ENCODE results near the gene KRTAP22-2. TPM values are rescaled to one million over a fixed set of nuclear protein-coding genes. Genes with fewer than 3 reads are reported as not detected.
A peak's percentile ranks its signal among the peaks of the same experiment; 100 is the strongest.

KRTAP22-2 gene
- total and polyA plus RNA-seq, 9 donors, result not detected

DNA sequence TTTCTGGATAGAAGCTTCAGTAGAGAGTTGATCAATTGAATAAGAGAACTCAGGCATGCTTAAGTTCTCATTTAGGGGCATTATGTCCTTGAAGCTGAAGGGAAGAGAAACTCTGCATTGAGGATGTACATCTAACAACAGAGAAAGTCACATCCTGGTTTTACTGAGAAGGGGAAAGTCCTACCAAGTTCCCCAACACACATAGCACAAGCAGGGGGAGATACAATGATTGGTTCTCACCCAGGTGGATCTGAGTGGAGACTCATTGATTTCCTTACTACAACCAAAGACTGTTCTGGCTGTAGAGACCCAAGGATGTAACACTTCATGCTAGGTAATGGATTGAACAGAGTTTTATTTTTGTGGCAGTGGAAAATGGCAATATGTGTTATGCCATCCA is 25.0 kb upstream of the KRTAP22-2 start:
- H3K4me1 ChIP-seq (ENCODE audit: control insufficient read depth, insufficient read depth, low read length), result no peaks in the 10 kb centered on the region
- no peak overlapping the region for H3K4me3 ChIP-seq (ENCODE audit: low read length)
- no peak for DNase-seq
- H3K9me3 ChIP-seq (replicated peaks; ENCODE audit: control insufficient read depth, low read depth, low read length), result no peaks in the 10 kb centered on the region
- H3K27ac ChIP-seq (ENCODE audit: low read length), result no peak overlapping the region
- no peaks in the 10 kb centered on the region for H3K36me3 ChIP-seq (ENCODE audit: control insufficient read depth, insufficient read depth, low read length)
- no peaks in the 10 kb centered on the region for H3K27me3 ChIP-seq (ENCODE audit: control insufficient read depth, insufficient read depth, low read length)

- Histone ChIP-seq H3K36me3 (ENCODE audit: control insufficient read depth, insufficient read depth, low read length) (no peaks in the 10 kb centered on the region), H3K9me3 (replicated peaks; ENCODE audit: control insufficient read depth, low read depth, low read length) (no peaks in the 10 kb centered on the region), H3K4me3 (ENCODE audit: low read length) (no peak within 1 kb of the TSS), H3K27me3 (ENCODE audit: control insufficient read depth, insufficient read depth, low read length) (no peaks in the 10 kb centered on the region), H3K4me1 (ENCODE audit: control insufficient read depth, insufficient read depth, low read length) (no peaks in the 10 kb centered on the region), H3K27ac (ENCODE audit: low read length) (no peak within 1 kb of the TSS)
- DNase-seq, result no peak
- 60% methylated on average over 1 of the region's 2 CpGs for WGBS (ENCODE audit: insufficient coverage)
Observed at GRCh38 chr21:30613836-30614235, 23.6 kb upstream of the KRTAP22-2 start, which contains the start of gene KRTAP6-1. Gene KRTAP6-1, minus strand, starts transcription at chr21:30613930. Its CDS starts 26 bp downstream, at chr21:30613904.

DNA sequence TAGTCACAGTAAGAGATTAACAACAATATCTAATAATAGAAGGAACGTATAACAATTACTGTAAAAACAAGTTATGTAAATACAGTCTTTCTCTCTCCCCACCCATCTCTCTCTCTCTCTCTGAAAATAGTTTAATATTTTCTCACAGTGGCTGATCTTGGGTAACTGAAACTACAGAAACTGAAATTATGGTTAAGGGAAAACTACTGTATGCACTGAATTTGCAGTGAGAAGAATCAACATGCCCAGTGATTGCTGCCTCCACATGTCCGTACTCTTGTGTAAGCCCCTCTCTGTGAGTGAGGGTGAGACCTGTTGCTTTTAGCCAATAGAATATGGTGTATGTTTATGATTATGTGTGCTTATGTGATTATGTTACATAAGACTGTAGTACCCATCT is 21.9 kb upstream of the KRTAP22-2 start:
- no peaks in the 10 kb centered on the region for H3K27me3 ChIP-seq (ENCODE audit: control insufficient read depth, insufficient read depth, low read length)
- no peaks in the 10 kb centered on the region for H3K9me3 ChIP-seq (replicated peaks; ENCODE audit: control insufficient read depth, low read depth, low read length)
- H3K4me3 ChIP-seq (ENCODE audit: low read length), result no peak overlapping the region
- 63% methylated on average over 1 of the region's 2 CpGs for WGBS (ENCODE audit: insufficient coverage)
- no peak for DNase-seq
- H3K36me3 ChIP-seq (ENCODE audit: control insufficient read depth, insufficient read depth, low read length), result no peaks in the 10 kb centered on the region
- no peaks in the 10 kb centered on the region for H3K4me1 ChIP-seq (ENCODE audit: control insufficient read depth, insufficient read depth, low read length)
- H3K27ac ChIP-seq (ENCODE audit: low read length), result no peak overlapping the region

- Histone ChIP-seq H3K4me1 (ENCODE audit: control insufficient read depth, insufficient read depth, low read length) (no peaks in the 10 kb centered on the region), H3K36me3 (ENCODE audit: control insufficient read depth, insufficient read depth, low read length) (no peaks in the 10 kb centered on the region), H3K27ac (ENCODE audit: low read length) (no peak overlapping the region), H3K27me3 (ENCODE audit: control insufficient read depth, insufficient read depth, low read length) (no peaks in the 10 kb centered on the region), H3K4me3 (ENCODE audit: low read length) (no peak overlapping the region), H3K9me3 (replicated peaks; ENCODE audit: control insufficient read depth, low read depth, low read length) (no peaks in the 10 kb centered on the region)
- WGBS (ENCODE audit: insufficient coverage), result 94% methylated on average over 2 of the region's 2 CpGs
- no peak for DNase-seq
Observed at GRCh38 chr21:30605968-30606367, 15.8 kb upstream of the KRTAP22-2 start.

DNA sequence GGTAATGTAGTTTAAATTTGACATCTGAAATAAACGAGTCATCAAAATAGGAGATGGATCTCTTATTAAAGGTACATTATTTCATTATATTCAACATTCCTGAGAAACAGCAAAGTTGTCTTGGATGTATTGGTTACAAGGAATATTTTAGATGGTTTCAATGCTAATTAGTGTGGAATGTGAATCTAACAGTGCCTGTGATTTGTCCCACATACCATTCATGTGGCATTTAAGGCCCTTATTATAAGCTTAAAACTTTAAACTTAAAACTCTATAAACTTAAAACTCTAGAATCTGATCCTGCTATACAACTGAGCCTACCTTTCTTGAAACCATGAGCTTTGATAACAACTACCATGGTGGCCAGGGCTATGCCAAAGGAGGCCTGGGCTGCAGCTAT is 10.6 kb upstream of the KRTAP22-2 start, which contains the start of gene KRTAP22-1:
Gene KRTAP22-1, plus strand, starts transcription at position 301 of the 400 bp plus-strand sequence.
- no peak for DNase-seq
- no peaks in the 10 kb centered on the region for H3K9me3 ChIP-seq (replicated peaks; ENCODE audit: control insufficient read depth, low read depth, low read length)
- no CpG with 5 or more reads among the region's 1 CpG for WGBS (ENCODE audit: insufficient coverage)
- H3K4me1 ChIP-seq (ENCODE audit: control insufficient read depth, insufficient read depth, low read length), result no peaks in the 10 kb centered on the region
- H3K4me3 ChIP-seq (ENCODE audit: low read length), result no peak within 1 kb of the TSS
- no peaks in the 10 kb centered on the region for H3K27me3 ChIP-seq (ENCODE audit: control insufficient read depth, insufficient read depth, low read length)
- H3K36me3 ChIP-seq (ENCODE audit: control insufficient read depth, insufficient read depth, low read length), result no peaks in the 10 kb centered on the region
- no peak within 1 kb of the TSS for H3K27ac ChIP-seq (ENCODE audit: low read length)

DNA sequence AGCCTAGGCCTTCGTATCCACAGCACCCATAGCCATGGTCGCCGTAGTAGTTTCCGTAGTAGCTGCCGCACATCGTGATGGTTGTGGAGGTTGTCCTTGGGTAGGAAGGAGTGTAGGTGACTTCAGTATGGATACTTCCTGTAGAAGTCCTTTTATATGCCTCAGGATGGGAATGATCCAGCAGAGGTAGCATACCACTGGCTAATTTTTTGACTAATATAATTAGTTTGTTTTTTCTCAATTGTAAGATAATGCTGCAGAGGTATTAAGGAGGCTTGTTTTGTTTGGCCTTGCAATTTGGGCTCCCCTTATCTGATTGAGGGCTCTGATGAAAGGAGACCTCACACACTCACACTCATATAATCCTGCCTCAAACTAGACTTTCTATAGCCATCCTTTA is 8.6 kb upstream of the KRTAP22-2 start, which contains the start of gene KRTAP6-2:
Gene KRTAP6-2, minus strand, starts transcription at position 101 of the 400 bp plus-strand sequence. Its CDS starts 28 bp downstream, at position 73.
- Histone ChIP-seq H3K4me1 (ENCODE audit: control insufficient read depth, insufficient read depth, low read length) (no peaks in the 10 kb centered on the region), H3K27ac (ENCODE audit: low read length) (no peak within 1 kb of the TSS), H3K27me3 (ENCODE audit: control insufficient read depth, insufficient read depth, low read length) (no peaks in the 10 kb centered on the region), H3K36me3 (ENCODE audit: control insufficient read depth, insufficient read depth, low read length) (no peaks in the 10 kb centered on the region), H3K9me3 (replicated peaks; ENCODE audit: control insufficient read depth, low read depth, low read length) (no peaks in the 10 kb centered on the region), H3K4me3 (ENCODE audit: low read length) (no peak within 1 kb of the TSS)
- 95% methylated on average over 6 of the region's 6 CpGs for WGBS (ENCODE audit: insufficient coverage)
- DNase-seq, result no peak

DNA sequence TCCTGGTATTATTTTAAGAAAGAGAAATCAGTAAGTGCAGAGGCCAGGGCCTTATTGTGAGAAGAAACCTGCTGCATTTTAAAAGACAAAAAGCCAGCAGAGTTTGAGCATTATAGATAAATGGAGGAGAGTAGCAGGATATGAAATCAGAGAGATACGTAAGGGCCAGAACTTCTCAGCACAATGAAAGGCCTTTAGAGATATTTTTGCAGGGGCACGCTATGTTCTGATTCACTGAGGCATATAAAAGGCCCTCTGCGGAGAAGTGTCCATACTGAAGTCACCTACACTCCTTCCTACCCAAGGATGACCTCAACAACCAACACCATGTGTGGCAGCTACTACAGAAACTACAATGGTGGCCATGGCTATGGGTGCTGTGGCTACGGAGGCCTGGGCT is 1.9 kb upstream of the KRTAP22-2 start, which contains the start of gene KRTAP6-3:
Gene KRTAP6-3, plus strand, starts transcription at position 301 of the 400 bp plus-strand sequence. Its CDS starts 6 bp downstream, at position 307.
- Histone ChIP-seq H3K4me3 (ENCODE audit: low read length) (no peak within 1 kb of the TSS), H3K4me1 (ENCODE audit: control insufficient read depth, insufficient read depth, low read length) (no peaks in the 10 kb centered on the region), H3K9me3 (replicated peaks; ENCODE audit: control insufficient read depth, low read depth, low read length) (peaks cover 3% of the 10 kb centered on the region), H3K27me3 (ENCODE audit: control insufficient read depth, insufficient read depth, low read length) (no peaks in the 10 kb centered on the region), H3K27ac (ENCODE audit: low read length) (no peak within 1 kb of the TSS), H3K36me3 (ENCODE audit: control insufficient read depth, insufficient read depth, low read length) (no peaks in the 10 kb centered on the region)
- WGBS (ENCODE audit: insufficient coverage), result 100% methylated on average over 1 of the region's 4 CpGs
- DNase-seq, result no peak

GRCh38 chr21:30582870-30583269 is 7.3 kb downstream of the KRTAP22-2 start:
- no CpG with 5 or more reads among the region's 1 CpG for WGBS (ENCODE audit: insufficient coverage)
- H3K27ac ChIP-seq (ENCODE audit: low read length), result no peak overlapping the region
- no peaks in the 10 kb centered on the region for H3K36me3 ChIP-seq (ENCODE audit: control insufficient read depth, insufficient read depth, low read length)
- H3K4me3 ChIP-seq (ENCODE audit: low read length), result no peak overlapping the region
- H3K4me1 ChIP-seq (ENCODE audit: control insufficient read depth, insufficient read depth, low read length), result no peaks in the 10 kb centered on the region
- H3K9me3 ChIP-seq (replicated peaks; ENCODE audit: control insufficient read depth, low read depth, low read length), result no peaks in the 10 kb centered on the region
- H3K27me3 ChIP-seq (ENCODE audit: control insufficient read depth, insufficient read depth, low read length), result no peaks in the 10 kb centered on the region
- no peak for DNase-seq

DNA sequence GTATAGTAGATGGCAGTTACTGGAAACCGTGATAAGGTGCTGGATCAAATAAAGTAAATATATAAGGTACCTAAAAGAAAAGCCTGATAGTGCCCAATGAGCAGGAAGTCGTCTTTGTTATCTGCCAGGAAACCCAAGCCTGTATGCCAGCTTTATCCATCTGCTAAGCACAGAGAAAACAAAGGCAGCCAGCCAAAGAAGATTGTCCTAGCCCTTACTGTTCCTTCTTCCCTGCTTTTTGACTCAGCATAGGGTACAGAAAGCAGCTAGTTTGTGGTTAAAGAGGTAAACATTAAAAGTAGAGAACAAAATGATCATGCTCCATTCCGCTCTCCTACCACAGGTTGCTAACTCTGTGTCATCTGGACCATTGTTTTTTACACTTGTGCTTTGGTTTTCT is 10.1 kb downstream of the KRTAP22-2 start:
- no peaks in the 10 kb centered on the region for H3K36me3 ChIP-seq (ENCODE audit: control insufficient read depth, insufficient read depth, low read length)
- no peak overlapping the region for H3K4me3 ChIP-seq (ENCODE audit: low read length)
- H3K27me3 ChIP-seq (ENCODE audit: control insufficient read depth, insufficient read depth, low read length), result no peaks in the 10 kb centered on the region
- no peak overlapping the region for H3K27ac ChIP-seq (ENCODE audit: low read length)
- no peak for DNase-seq
- no peaks in the 10 kb centered on the region for H3K9me3 ChIP-seq (replicated peaks; ENCODE audit: control insufficient read depth, low read depth, low read length)
- 71% methylated on average over 2 of the region's 3 CpGs for WGBS (ENCODE audit: insufficient coverage)
- no peaks in the 10 kb centered on the region for H3K4me1 ChIP-seq (ENCODE audit: control insufficient read depth, insufficient read depth, low read length)

GRCh38 chr21:30579346-30579745 is 10.9 kb downstream of the KRTAP22-2 start:
- 21% methylated on average over 1 of the region's 1 CpG for WGBS (ENCODE audit: insufficient coverage)
- no peak overlapping the region for H3K4me3 ChIP-seq (ENCODE audit: low read length)
- peak; percentile 67 for DNase-seq
- H3K27me3 ChIP-seq (ENCODE audit: control insufficient read depth, insufficient read depth, low read length), result no peaks in the 10 kb centered on the region
- H3K36me3 ChIP-seq (ENCODE audit: control insufficient read depth, insufficient read depth, low read length), result no peaks in the 10 kb centered on the region
- no peak overlapping the region for H3K27ac ChIP-seq (ENCODE audit: low read length)
- no peaks in the 10 kb centered on the region for H3K9me3 ChIP-seq (replicated peaks; ENCODE audit: control insufficient read depth, low read depth, low read length)
- H3K4me1 ChIP-seq (ENCODE audit: control insufficient read depth, insufficient read depth, low read length), result no peaks in the 10 kb centered on the region

GRCh38 chr21:30577766-30578165 is 12.4 kb downstream of the KRTAP22-2 start:
- Histone ChIP-seq H3K27ac (ENCODE audit: low read length) (no peak overlapping the region), H3K36me3 (ENCODE audit: control insufficient read depth, insufficient read depth, low read length) (no peaks in the 10 kb centered on the region), H3K27me3 (ENCODE audit: control insufficient read depth, insufficient read depth, low read length) (no peaks in the 10 kb centered on the region), H3K4me3 (ENCODE audit: low read length) (no peak overlapping the region), H3K9me3 (replicated peaks; ENCODE audit: control insufficient read depth, low read depth, low read length) (no peaks in the 10 kb centered on the region), H3K4me1 (ENCODE audit: control insufficient read depth, insufficient read depth, low read length) (no peaks in the 10 kb centered on the region)
- no peak for DNase-seq
